H1 (cell line): ENCODE results near the gene GUCY2C. TPM values are rescaled to one million over a fixed set of nuclear protein-coding genes. Genes with fewer than 3 reads are reported as not detected.

Source experiments
- CTCF ChIA-PET: fragments of 300-600 bp; sonication (Branson Sonifier 250); formaldehyde crosslinking; loops from one replicate; lab custom pipeline; 2021; ENCODE audit not compliant: partially characterized antibody; lab: Charles Lee
- POLR2A ChIA-PET: fragments of 300-600 bp; sonication (Branson Sonifier 250); formaldehyde crosslinking; loops from one replicate; lab custom pipeline; 2021; ENCODE audit warnings: inconsistent platforms; ENCODE audit not compliant: partially characterized antibody; lab: Charles Lee
- DNase-seq, 2 experiments: peaks; one replicate each; pipeline versions ENCODE4 v3.0.0 to v3.0.0-alpha.2; 2010 to 2022; ENCODE audit warnings: low spot score in 2 of 2, low read depth in 1 of 2, mixed read lengths in 1 of 2
- FAIRE-seq: peaks from 2 replicates; lab custom pipeline; 2011; peaks lifted over from hg19 to GRCh38; lab: Jason Lieb, UNC
- H2AFZ ChIP-seq: 2 replicates; pipeline ENCODE4 v1.8.1; 2012; ENCODE audit warnings: low read length, inconsistent platforms
- H2AK5ac ChIP-seq: 2 replicates; pipeline ENCODE4 v1.6.1; 2013; ENCODE audit warnings: low read depth, low read length
- H2BK120ac ChIP-seq: replicated peaks from 2 replicates; pipeline ENCODE3; 2013; ENCODE audit warnings: low read depth, low read length, inconsistent platforms
- H2BK12ac ChIP-seq: 2 replicates; pipeline ENCODE4 v1.6.1; 2013; ENCODE audit warnings: low read depth, low read length
- H2BK15ac ChIP-seq: 2 replicates; pipeline ENCODE4 v1.6.1; 2013; ENCODE audit warnings: low read length
- H2BK20ac ChIP-seq: 2 replicates; pipeline ENCODE4 v1.6.1; 2013; ENCODE audit warnings: low read length
- H2BK5ac ChIP-seq: 2 replicates; pipeline ENCODE4 v1.6.1; 2013; ENCODE audit warnings: low read depth, low read length
- H3K14ac ChIP-seq: 2 replicates; pipeline ENCODE4 v1.6.1; 2013; ENCODE audit warnings: inconsistent platforms; ENCODE audit not compliant: insufficient read length
- H3K18ac ChIP-seq: 2 replicates; pipeline ENCODE4 v1.6.1; 2013; ENCODE audit warnings: low read length; ENCODE audit errors: extremely low read depth
- H3K23ac ChIP-seq: 2 replicates; pipeline ENCODE4 v1.6.1; 2013; ENCODE audit warnings: inconsistent platforms; ENCODE audit not compliant: insufficient read length
- H3K23me2 ChIP-seq: 2 replicates; pipeline ENCODE4 v1.6.1; 2013; ENCODE audit warnings: low read depth, low read length
- H3K27ac ChIP-seq: 2 replicates; pipeline ENCODE4 v1.6.1; 2011; ENCODE audit warnings: low read depth, low read length, inconsistent platforms
- H3K27me3 ChIP-seq, 4 experiments: replicated peaks in 1 of 4; 1 replicate in 1 of 4; 2 replicates in 3 of 4; pipeline versions ENCODE4 v1.6.1 to v1.8.1; 2011 to 2013; ENCODE audit warnings: low read length in 3 of 4, mild to moderate bottlenecking in 3 of 4, inconsistent platforms in 2 of 4, mixed read lengths in 2 of 4, moderate library complexity in 1 of 4; ENCODE audit not compliant: control insufficient read depth in 3 of 4, insufficient read depth in 3 of 4; ENCODE audit errors: extremely low read depth in 1 of 4
- H3K36me3 ChIP-seq, 4 experiments: 2 replicates each; pipeline versions ENCODE4 v1.6.1 to v1.8.1; 2011 to 2013; ENCODE audit warnings: mild to moderate bottlenecking in 4 of 4, low read length in 3 of 4, moderate library complexity in 2 of 4, control low read depth in 1 of 4, inconsistent platforms in 1 of 4; ENCODE audit not compliant: insufficient read depth in 4 of 4, control insufficient read depth in 2 of 4
- H3K4ac ChIP-seq: replicated peaks from 2 replicates; pipeline ENCODE3; 2013; ENCODE audit warnings: low read length, low read depth, mixed read lengths, inconsistent platforms; ENCODE audit not compliant: insufficient read length
- H3K4me1 ChIP-seq, 4 experiments: replicated peaks in 1 of 4; 1 replicate in 1 of 4; 2 replicates in 3 of 4; pipeline versions ENCODE4 v1.6.1 to v1.8.1; 2011 to 2013; ENCODE audit warnings: low read length in 3 of 4, inconsistent platforms in 2 of 4, mixed read lengths in 1 of 4; ENCODE audit not compliant: insufficient read depth in 4 of 4, control insufficient read depth in 3 of 4
- H3K4me2 ChIP-seq, 2 experiments: 2 replicates each; pipeline versions ENCODE4 v1.6.1 to v1.8.1; 2011 to 2013; ENCODE audit warnings: low read depth in 2 of 2, low read length in 2 of 2, control low read depth in 1 of 2, inconsistent platforms in 1 of 2, mild to moderate bottlenecking in 1 of 2; ENCODE audit not compliant: insufficient read depth in 1 of 2
- H3K4me3 ChIP-seq, 4 experiments: fragments of 200-600, 300-600 bp in 1 of 4; sonication (generic), shearing (Covaris generic), sonication (Bioruptor Twin) in 1 of 4; 2 replicates each; pipeline versions ENCODE4 v1.5.1 to v1.8.1; 2011 to 2016; ENCODE audit warnings: low read length in 4 of 4, low read depth in 3 of 4, control low read depth in 2 of 4, inconsistent platforms in 2 of 4, mild to moderate bottlenecking in 2 of 4, mixed read lengths in 1 of 4, moderate library complexity in 1 of 4; ENCODE audit not compliant: insufficient read depth in 2 of 4; ENCODE audit errors: extremely low read depth in 1 of 4
- H3K56ac ChIP-seq: replicated peaks from 2 replicates; pipeline ENCODE3; 2013; ENCODE audit warnings: low read depth, mild to moderate bottlenecking, mixed read lengths, low read length, inconsistent platforms; ENCODE audit not compliant: insufficient read length
- H3K79me1 ChIP-seq: 2 replicates; pipeline ENCODE4 v1.6.1; 2013; ENCODE audit warnings: low read depth, low read length, control low read depth
- H3K79me2 ChIP-seq, 2 experiments: 2 replicates each; pipeline versions ENCODE4 v1.6.1 to v1.8.1; 2012 to 2013; ENCODE audit warnings: low read length in 2 of 2, mild to moderate bottlenecking in 2 of 2, inconsistent platforms in 1 of 2; ENCODE audit not compliant: insufficient read depth in 2 of 2, control insufficient read depth in 1 of 2
- H3K9ac ChIP-seq, 4 experiments: replicated peaks in 1 of 4; 1 replicate in 1 of 4; 2 replicates in 3 of 4; pipeline versions ENCODE4 v1.6.1 to v1.8.1; 2011 to 2013; ENCODE audit warnings: low read depth in 3 of 4, low read length in 3 of 4, control low read depth in 2 of 4, mild to moderate bottlenecking in 2 of 4, moderate library complexity in 2 of 4, inconsistent platforms in 1 of 4; ENCODE audit errors: extremely low read depth in 1 of 4
- H3K9me3 ChIP-seq, 2 experiments: 2 replicates each; pipeline versions ENCODE4 v1.6.1 to v1.8.1; 2012 to 2013; ENCODE audit warnings: mild to moderate bottlenecking in 2 of 2, moderate library complexity in 2 of 2, control low read depth in 1 of 2, inconsistent platforms in 1 of 2, low read depth in 1 of 2, low read length in 1 of 2, mixed read lengths in 1 of 2; ENCODE audit not compliant: insufficient read depth in 2 of 2
- H4K20me1 ChIP-seq, 2 experiments: replicated peaks in 1 of 2; 2 replicates each; pipeline versions ENCODE3 to v1.8.1; 2011 to 2013; ENCODE audit warnings: inconsistent platforms in 2 of 2, low read length in 2 of 2, mild to moderate bottlenecking in 1 of 2; ENCODE audit not compliant: insufficient read depth in 2 of 2, control insufficient read depth in 1 of 2
- H4K5ac ChIP-seq: 2 replicates; pipeline ENCODE4 v1.6.1; 2013; ENCODE audit warnings: low read length, low read depth, mixed read lengths, inconsistent platforms; ENCODE audit not compliant: insufficient read length
- H4K8ac ChIP-seq: 2 replicates; pipeline ENCODE4 v1.8.0; 2013; ENCODE audit warnings: mild to moderate bottlenecking, moderate library complexity, low read length, inconsistent platforms; ENCODE audit not compliant: insufficient read depth; ENCODE audit errors: extremely low read depth
- H4K91ac ChIP-seq: replicated peaks from 2 replicates; pipeline ENCODE3; 2013; ENCODE audit warnings: low read length, mixed read lengths, inconsistent platforms; ENCODE audit not compliant: insufficient read length
- JUN ChIP-seq: IDR thresholded peaks from 2 replicates; pipeline ENCODE4 v1.6.1; 2011; ENCODE audit warnings: low read depth, mild to moderate bottlenecking, improper control_type of control experiment, low read length
- POLR2A ChIP-seq, 2 experiments: IDR thresholded peaks; 1 replicate in 1 of 2; 2 replicates in 1 of 2; pipeline ENCODE4 v1.6.1; 2011; ENCODE audit warnings: low read depth in 2 of 2, low read length in 2 of 2, mild to moderate bottlenecking in 2 of 2; ENCODE audit errors: control extremely low read depth in 1 of 2
- TEAD4 ChIP-seq: IDR thresholded peaks from 2 replicates; pipeline ENCODE4 v1.6.1; 2012; ENCODE audit warnings: low read depth, low read length, inconsistent platforms, mixed read lengths
- ZNF274 ChIP-seq: IDR thresholded peaks from 2 replicates; pipeline ENCODE4 v1.7.0; 2012; ENCODE audit warnings: low read length, borderline replicate concordance; ENCODE audit errors: extremely low read depth
- WGBS, 2 experiments: shearing (Covaris generic) in 1 of 2; methylation state at CpG; one replicate each; pipeline versions ENCODE4 v1.1.6 to v1.1.7; 2013 to 2015; ENCODE audit warnings: low lambda C conversion rate in 2 of 2, mixed read lengths in 2 of 2, inconsistent platforms in 1 of 2, low coverage in 1 of 2, missing lambda C conversion rate in 1 of 2; ENCODE audit not compliant: insufficient replicate concordance in 2 of 2, insufficient coverage in 1 of 2, insufficient read length in 1 of 2; ENCODE audit errors: extremely low coverage in 1 of 2, missing lambda C conversion rate in 1 of 2; 5-methylcytosine and 5-hydroxymethylcytosine counted together
- polyA plus RNA-seq, 7 experiments: library from polyadenylated mRNA; depleted of rRNA in 3 of 7; stranded (reverse) in 5 of 7; unstranded in 2 of 7; fragments of >200 nt in 5 of 7; fragments of 200-250 nt in 2 of 7; gene quantifications; 1 replicate in 5 of 7; 2 replicates in 1 of 7; 4 replicates in 1 of 7; pipeline versions ENCODE4 v1.2.1 to v1.2.3, GENCODE V29; 2011 to 2013; ENCODE audit warnings: missing spikeins in 2 of 7, mixed read lengths in 2 of 7
- total RNA-seq: library from RNA; stranded (reverse); fragmentation: NEBNext Ultra II Directional; extraction: Animal tissue kit (Norgen Biotek cat#: 25700); gene quantifications from 2 replicates; pipeline ENCODE4 v1.2.1, GENCODE V29; 2021

The GUCY2C gene
- total and polyA plus RNA-seq, 2 of the 8 experiments (the other 6 are each of a cell fraction or from before 2014, with no cell fraction given): 1.9 to 3.2 TPM

DNA sequence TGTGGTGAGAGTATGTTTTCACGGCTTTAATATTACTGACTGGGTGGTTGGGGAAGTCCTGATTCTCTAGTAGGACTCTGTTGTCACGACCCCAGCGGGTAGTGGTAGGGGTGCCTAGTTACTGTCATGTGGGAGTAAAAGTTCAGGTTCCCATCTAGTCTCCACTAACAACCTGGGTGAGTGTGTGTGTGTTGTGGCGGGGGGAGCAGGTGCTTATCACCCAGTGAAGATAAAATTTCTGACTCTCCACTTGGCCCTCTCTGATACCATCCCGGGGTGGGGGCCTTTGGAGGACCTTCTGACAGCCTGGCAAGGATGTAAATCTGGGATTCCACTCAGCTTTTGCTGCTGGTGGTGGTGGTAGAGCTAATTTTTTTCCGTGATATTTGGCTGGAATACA, 35.4 kb upstream of the GUCY2C start:
- no peak overlapping the region for H3K9ac ChIP-seq
- no peak overlapping the region for H3K4ac ChIP-seq
- no peaks in the 10 kb centered on the region for H3K79me2 ChIP-seq
- no peak overlapping the region for H3K56ac ChIP-seq
- no peaks in the 10 kb centered on the region for H3K79me1 ChIP-seq
- H3K23ac ChIP-seq: no peak overlapping the region
- no peak overlapping the region for H2BK120ac ChIP-seq
- H3K14ac ChIP-seq: no peak overlapping the region
- H2BK5ac ChIP-seq: no peak overlapping the region
- H4K20me1 ChIP-seq: no peaks in the 10 kb centered on the region
- TF ChIP-seq POLR2A (IDR thresholded peaks at IDR 0.05; ENCODE audit: control extremely low read depth in 1 of 2, low read depth in 2 of 2, low read length in 2 of 2): no peak
- no peak for TF ChIP-seq TEAD4
- no peak for TF ChIP-seq JUN
- no peak for TF ChIP-seq ZNF274
- H4K5ac ChIP-seq: no peak overlapping the region
- no peak overlapping the region for H4K91ac ChIP-seq
- no peak overlapping the region for H3K18ac ChIP-seq
- no peak overlapping the region for H2BK20ac ChIP-seq
- H2BK12ac ChIP-seq: no peak overlapping the region
- DNase-seq: no peak
- no peak overlapping the region for H3K27ac ChIP-seq
- H3K9me3 ChIP-seq: no peaks in the 10 kb centered on the region
- H3K27me3 ChIP-seq: no peaks in the 10 kb centered on the region
- H3K23me2 ChIP-seq: no peaks in the 10 kb centered on the region; the same call in 1 of the 2 replicates
- no peaks in the 10 kb centered on the region for H3K4me1 ChIP-seq
- CTCF ChIA-PET: interaction anchor here (1.1 to 1.9 kb wide), 2 partner anchors 8 to 25 kb away, joined by 4 to 7 read pairs; no protein-coding TSS in a partner anchor
- no peak overlapping the region for H3K4me3 ChIP-seq
- 90% methylated on average over 6 of the region's 6 CpGs; no CpG with 5 or more reads in 1 of the 2 experiments for WGBS, 2 experiments
- POLR2A ChIA-PET: interaction anchor here (1.0 to 1.2 kb wide), 4 partner anchors 9 to 42 kb away, joined by 3 to 4 read pairs (median 3); a partner anchor contains a TSS
- no peaks in the 10 kb centered on the region for H3K36me3 ChIP-seq
- H2BK15ac ChIP-seq: no peak overlapping the region
- no peak for FAIRE-seq
- no peak overlapping the region for H3K4me2 ChIP-seq
- H2AFZ ChIP-seq: no peak overlapping the region
- H2AK5ac ChIP-seq: no peak overlapping the region
- H4K8ac ChIP-seq: no peak overlapping the region
